ENCODE data around the gene TTC21B.

Gene TTC21B

DNA sequence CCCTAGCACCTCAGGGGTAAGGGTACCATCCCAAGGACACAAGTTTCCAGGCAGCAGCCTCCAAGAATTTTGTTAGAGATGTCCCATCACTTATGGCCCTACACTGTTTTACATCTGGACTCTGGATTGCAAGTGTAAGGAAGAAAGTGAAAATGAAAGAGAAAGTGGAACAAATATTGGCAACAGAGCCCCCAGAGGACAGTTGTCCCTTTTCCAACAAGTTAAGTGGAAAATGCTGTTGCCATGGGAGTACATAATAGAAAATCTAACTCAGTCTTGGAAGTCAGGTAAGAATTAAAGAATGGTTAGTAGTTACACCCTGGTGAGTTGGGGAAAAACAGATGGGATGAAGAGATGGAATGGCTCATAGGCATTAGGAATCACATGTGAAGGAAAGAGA is 50.6 kb downstream of the TTC21B start:
- Histone ChIP-seq H3K4me3 (ENCODE audit: insufficient read depth, low read length, poor library complexity, severe bottlenecking) (no peak overlapping the region), H2AFZ (ENCODE audit: low read depth, low read length, severe bottlenecking) (no peak overlapping the region), H3K27me3 (ENCODE audit: low read length) (no peaks in the 10 kb centered on the region), H4K20me1 (ENCODE audit: low read depth, low read length) (no peaks in the 10 kb centered on the region), H3K4me2 (ENCODE audit: low read depth, low read length, poor library complexity, severe bottlenecking) (no peak overlapping the region), H3K9ac (ENCODE audit: low read length) (no peak overlapping the region), H3K27ac (ENCODE audit: low read depth, low read length) (no peak overlapping the region), H3K9me2 (replicated peaks; ENCODE audit: insufficient read depth, low read length) (no peaks in the 10 kb centered on the region), H3K79me2 (ENCODE audit: insufficient read depth, low read length) (no peaks in the 10 kb centered on the region), H3K36me3 (ENCODE audit: low read length) (no peaks in the 10 kb centered on the region; the same call in 1 of the 2 replicates), H3F3A (ENCODE audit: insufficient read depth) (no peaks in the 10 kb centered on the region), H3K9me3 (ENCODE audit: insufficient read depth, low read length) (no peaks in the 10 kb centered on the region)
- TF ChIP-seq, protein P1, sequence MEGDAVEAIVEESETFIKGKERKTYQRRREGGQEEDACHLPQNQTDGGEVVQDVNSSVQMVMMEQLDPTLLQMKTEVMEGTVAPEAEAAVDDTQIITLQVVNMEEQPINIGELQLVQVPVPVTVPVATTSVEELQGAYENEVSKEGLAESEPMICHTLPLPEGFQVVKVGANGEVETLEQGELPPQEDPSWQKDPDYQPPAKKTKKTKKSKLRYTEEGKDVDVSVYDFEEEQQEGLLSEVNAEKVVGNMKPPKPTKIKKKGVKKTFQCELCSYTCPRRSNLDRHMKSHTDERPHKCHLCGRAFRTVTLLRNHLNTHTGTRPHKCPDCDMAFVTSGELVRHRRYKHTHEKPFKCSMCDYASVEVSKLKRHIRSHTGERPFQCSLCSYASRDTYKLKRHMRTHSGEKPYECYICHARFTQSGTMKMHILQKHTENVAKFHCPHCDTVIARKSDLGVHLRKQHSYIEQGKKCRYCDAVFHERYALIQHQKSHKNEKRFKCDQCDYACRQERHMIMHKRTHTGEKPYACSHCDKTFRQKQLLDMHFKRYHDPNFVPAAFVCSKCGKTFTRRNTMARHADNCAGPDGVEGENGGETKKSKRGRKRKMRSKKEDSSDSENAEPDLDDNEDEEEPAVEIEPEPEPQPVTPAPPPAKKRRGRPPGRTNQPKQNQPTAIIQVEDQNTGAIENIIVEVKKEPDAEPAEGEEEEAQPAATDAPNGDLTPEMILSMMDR (IDR thresholded peaks at IDR 0.05; ENCODE audit: insufficient read depth, low read length, poor library complexity, severe bottlenecking): no peak
- TF ChIP-seq EZH2phosphoT487 (conservative IDR thresholded peaks at IDR 0.05; ENCODE audit: low read length): no peak

DNA sequence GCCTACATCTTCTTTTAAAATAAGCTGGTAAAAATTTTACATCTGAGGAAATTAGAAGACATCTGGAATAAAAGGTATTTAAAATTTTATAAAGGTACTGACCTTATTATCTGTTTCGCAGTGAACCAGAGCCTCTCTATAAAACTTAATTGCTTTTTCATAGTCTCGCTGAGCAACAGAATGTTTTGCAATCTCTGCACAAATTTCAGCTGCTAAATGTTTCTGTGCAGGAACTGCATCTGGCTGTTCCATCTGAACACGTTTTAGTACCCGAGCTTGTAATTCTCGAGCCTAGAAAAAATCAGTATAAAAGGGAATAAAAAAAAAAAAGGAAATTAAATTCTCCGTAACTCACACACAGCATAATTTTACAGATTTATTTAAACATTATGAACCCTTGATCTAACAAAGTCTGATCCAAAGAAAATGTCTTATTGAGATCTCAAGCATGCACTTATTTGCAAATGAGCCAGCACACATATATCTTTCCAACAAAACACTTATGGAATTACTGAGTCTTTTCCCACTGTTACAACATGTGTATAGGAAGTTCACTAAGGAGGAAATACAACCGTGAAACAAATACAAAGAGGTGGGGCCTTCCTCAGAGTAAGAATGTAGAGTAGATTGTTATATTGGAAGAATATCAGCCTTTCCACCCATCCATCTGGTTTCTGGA is 51.8 kb downstream of the TTC21B start:
- Histone ChIP-seq H3K4me2 (ENCODE audit: low read depth, low read length, poor library complexity, severe bottlenecking) (no peak overlapping the region), H3K4me3 (ENCODE audit: insufficient read depth, low read length, poor library complexity, severe bottlenecking) (no peak overlapping the region), H3F3A (ENCODE audit: insufficient read depth) (no peaks in the 10 kb centered on the region), H3K9me3 (ENCODE audit: insufficient read depth, low read length) (no peaks in the 10 kb centered on the region), H3K27ac (ENCODE audit: low read depth, low read length) (no peak overlapping the region), H3K9me2 (replicated peaks; ENCODE audit: insufficient read depth, low read length) (no peaks in the 10 kb centered on the region), H3K9ac (ENCODE audit: low read length) (no peak overlapping the region), H3K27me3 (ENCODE audit: low read length) (no peaks in the 10 kb centered on the region), H3K79me2 (ENCODE audit: insufficient read depth, low read length) (no peaks in the 10 kb centered on the region), H4K20me1 (ENCODE audit: low read depth, low read length) (no peaks in the 10 kb centered on the region), H3K36me3 (ENCODE audit: low read length) (no peaks in the 10 kb centered on the region), H2AFZ (ENCODE audit: low read depth, low read length, severe bottlenecking) (no peak overlapping the region)
- TF ChIP-seq EZH2phosphoT487 (conservative IDR thresholded peaks at IDR 0.05; ENCODE audit: low read length): no peak

DNA sequence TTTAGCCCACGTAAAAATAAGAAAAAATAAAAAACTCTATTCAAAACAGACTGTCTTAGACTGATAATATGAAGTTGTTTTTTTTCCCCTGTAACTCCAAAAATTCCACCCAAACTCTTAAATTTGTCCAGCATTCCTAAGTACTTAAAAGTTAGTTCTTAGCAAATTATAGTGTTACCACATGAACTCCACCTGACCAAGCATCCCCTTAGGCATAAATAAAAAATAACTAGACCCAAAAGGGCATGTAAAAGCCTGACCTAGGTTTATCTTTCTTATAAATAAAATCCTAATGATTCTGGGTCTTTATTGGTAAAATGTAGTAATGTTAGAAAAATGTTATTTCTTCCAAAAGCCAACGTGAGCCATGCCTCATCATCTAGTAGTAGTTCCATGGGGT is 54.3 kb downstream of the TTC21B start:
- H3K79me2 ChIP-seq (ENCODE audit: insufficient read depth, low read length): no peaks in the 10 kb centered on the region
- H3K4me2 ChIP-seq (ENCODE audit: low read depth, low read length, poor library complexity, severe bottlenecking): no peak overlapping the region
- H3K9ac ChIP-seq (ENCODE audit: low read length): no peak overlapping the region
- no peaks in the 10 kb centered on the region for H4K20me1 ChIP-seq (ENCODE audit: low read depth, low read length)
- no peak overlapping the region for H3K4me3 ChIP-seq (ENCODE audit: insufficient read depth, low read length, poor library complexity, severe bottlenecking)
- no peaks in the 10 kb centered on the region for H3K27me3 ChIP-seq (ENCODE audit: low read length)
- no peak overlapping the region for H2AFZ ChIP-seq (ENCODE audit: low read depth, low read length, severe bottlenecking)
- no peaks in the 10 kb centered on the region for H3K9me3 ChIP-seq (ENCODE audit: insufficient read depth, low read length)
- H3K27ac ChIP-seq (ENCODE audit: low read depth, low read length): no peak overlapping the region
- H3K36me3 ChIP-seq (ENCODE audit: low read length): no peaks in the 10 kb centered on the region
- no peaks in the 10 kb centered on the region for H3K9me2 ChIP-seq (replicated peaks; ENCODE audit: insufficient read depth, low read length)
- no peak for TF ChIP-seq EZH2phosphoT487 (conservative IDR thresholded peaks at IDR 0.05; ENCODE audit: low read length)
- no peaks in the 10 kb centered on the region for H3F3A ChIP-seq (ENCODE audit: insufficient read depth)

DNA sequence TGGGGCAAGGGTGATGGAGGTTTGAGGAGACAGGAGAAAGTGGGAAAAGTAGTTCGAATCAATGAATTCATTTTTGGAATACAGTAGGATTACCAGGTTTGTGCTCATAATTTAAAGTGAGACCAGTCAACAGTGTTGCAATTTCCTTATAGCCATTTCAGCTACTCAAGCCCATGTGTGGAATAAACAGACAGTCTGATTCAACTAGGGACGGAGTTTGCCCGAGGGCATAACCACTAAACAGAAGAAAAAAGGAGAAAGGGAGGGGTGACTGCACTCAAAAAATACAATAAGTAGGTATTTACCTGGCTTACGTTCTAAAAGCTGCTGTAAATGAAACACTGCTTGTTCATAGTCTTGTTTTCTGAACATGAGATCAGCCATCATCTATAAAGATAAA is 55.2 kb downstream of the TTC21B start:
- Histone ChIP-seq H3K79me2 (ENCODE audit: insufficient read depth, low read length) (no peaks in the 10 kb centered on the region), H3K27me3 (ENCODE audit: low read length) (no peaks in the 10 kb centered on the region), H3K9ac (ENCODE audit: low read length) (no peak overlapping the region), H3F3A (ENCODE audit: insufficient read depth) (no peaks in the 10 kb centered on the region), H3K36me3 (ENCODE audit: low read length) (no peaks in the 10 kb centered on the region), H3K27ac (ENCODE audit: low read depth, low read length) (no peak overlapping the region), H2AFZ (ENCODE audit: low read depth, low read length, severe bottlenecking) (no peak overlapping the region), H3K9me3 (ENCODE audit: insufficient read depth, low read length) (no peaks in the 10 kb centered on the region), H4K20me1 (ENCODE audit: low read depth, low read length) (no peaks in the 10 kb centered on the region), H3K9me2 (replicated peaks; ENCODE audit: insufficient read depth, low read length) (no peaks in the 10 kb centered on the region), H3K4me2 (ENCODE audit: low read depth, low read length, poor library complexity, severe bottlenecking) (no peak overlapping the region), H3K4me3 (ENCODE audit: insufficient read depth, low read length, poor library complexity, severe bottlenecking) (no peak overlapping the region)
- TF ChIP-seq, protein P1 (IDR thresholded peaks at IDR 0.05; ENCODE audit: insufficient read depth, low read length, poor library complexity, severe bottlenecking): no peak
- TF ChIP-seq EZH2phosphoT487 (conservative IDR thresholded peaks at IDR 0.05; ENCODE audit: low read length): no peak
